OCI-LY3 (cell line): ENCODE measurements around the gene XAGE3.
"Not testable (repeated sequence)": the region's sequence is repeated elsewhere in the genome, so short reads cannot be mapped to it uniquely, and the experiment has no call there.

Experiments
- H2AFZ ChIP-seq: fragments of 200-600, 300-600 bp; shearing (Covaris generic); 2 replicates; pipeline ENCODE4 v1.6.0; 2014; ENCODE audit warnings: antibody characterized with exemption, low read depth, low read length
- H3K27ac ChIP-seq: fragments of 200-600, 300-600 bp; sonication (generic); 2 replicates; pipeline ENCODE4 v1.5.1; 2014; ENCODE audit warnings: mild to moderate bottlenecking, low read length, moderate library complexity, mixed read lengths
- H3K27me3 ChIP-seq: fragments of 200-600, 300-600 bp; sonication (generic); 2 replicates; pipeline ENCODE4 v1.6.1; 2014; ENCODE audit warnings: low read depth, low read length, mixed read lengths
- H3K36me3 ChIP-seq: fragments of 200-600, 300-600 bp; sonication (generic); replicated peaks from 2 replicates; pipeline ENCODE3; 2014; ENCODE audit warnings: low read depth, low read length, mixed read lengths
- H3K4me1 ChIP-seq: fragments of 300-600, 200-600 bp; sonication (generic); 2 replicates; pipeline ENCODE4 v1.6.1; 2014; ENCODE audit warnings: low read length, mixed read lengths
- H3K4me2 ChIP-seq: fragments of 200-600, 300-600 bp; sonication (generic); 2 replicates; pipeline ENCODE4 v1.6.1; 2014; ENCODE audit warnings: low read length, mixed read lengths
- H3K4me3 ChIP-seq: fragments of 300-600, 200-600 bp; sonication (generic); 2 replicates; pipeline ENCODE4 v1.5.1; 2014; ENCODE audit warnings: antibody characterized with exemption, mild to moderate bottlenecking, low read length, moderate library complexity
- H3K79me2 ChIP-seq: fragments of 300-600, 200-600 bp; shearing (Covaris generic); 2 replicates; pipeline ENCODE4 v1.6.1; 2014; ENCODE audit warnings: mild to moderate bottlenecking, low read length, mixed read lengths
- H3K9ac ChIP-seq: fragments of 300-600, 200-600 bp; shearing (Covaris generic); 2 replicates; pipeline ENCODE4 v1.6.0; 2014; ENCODE audit warnings: mild to moderate bottlenecking, low read length, moderate library complexity
- H3K9me3 ChIP-seq: fragments of 200-600, 300-600 bp; shearing (Covaris generic); 2 replicates; pipeline ENCODE4 v1.6.1; 2014; ENCODE audit warnings: low read length, mixed read lengths; ENCODE audit not compliant: insufficient read depth
- H4K20me1 ChIP-seq: fragments of 200-600, 300-600 bp; sonication (generic); 2 replicates; pipeline ENCODE4 v1.6.1; 2016; ENCODE audit warnings: low read length, mixed read lengths; ENCODE audit not compliant: insufficient read depth
- CTCF ChIP-seq: fragments of 200-600, 300-600 bp; sonication (generic); IDR thresholded peaks from 2 replicates; pipeline ENCODE4 v1.5.1; 2014; ENCODE audit warnings: antibody characterized with exemption, low read length, low read depth
- EZH2phosphoT487 ChIP-seq: fragments of 200-600 bp; shearing (Covaris generic); IDR thresholded peaks from 2 replicates; pipeline ENCODE4 v1.6.1; 2018; ENCODE audit warnings: antibody characterized with exemption, mixed run types, low read depth

Gene XAGE3

DNA sequence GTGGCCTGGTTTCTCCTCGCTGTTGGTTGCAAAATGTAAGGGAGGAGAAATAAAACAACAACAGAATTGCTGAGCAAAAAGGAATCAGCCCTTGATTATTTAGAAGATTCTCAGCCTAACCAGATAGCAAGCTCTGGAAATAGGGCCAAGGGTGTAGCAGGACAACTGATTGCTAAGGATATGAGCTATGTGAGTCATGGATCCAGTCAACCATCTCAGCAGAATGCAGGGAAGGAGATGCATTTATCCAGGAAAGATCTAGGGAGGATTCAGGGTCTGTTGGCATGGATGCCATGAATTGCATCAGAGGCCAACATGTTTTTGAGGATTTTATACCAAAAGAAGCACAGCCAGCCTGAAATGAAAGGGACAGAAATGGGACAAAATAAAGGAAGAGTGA is 2.2 kb upstream of the XAGE3 start:
- TF ChIP-seq CTCF (no peak), EZH2phosphoT487 (no peak)
- Histone ChIP-seq H2AFZ (no peak overlapping the region), H4K20me1 (no peaks in the 10 kb centered on the region)

GRCh38 chrX:52865343-52865998 is 2.4 kb downstream of the XAGE3 start:
- no peaks in the 10 kb centered on the region for H3K9me3 ChIP-seq
- H3K4me1 ChIP-seq, result no peaks in the 10 kb centered on the region
- no peak for TF ChIP-seq EZH2phosphoT487
- no peak for TF ChIP-seq CTCF
- H2AFZ ChIP-seq, result no peak overlapping the region
- H3K79me2 ChIP-seq, result no peaks in the 10 kb centered on the region
- H3K27ac ChIP-seq, result no peak overlapping the region
- no peak overlapping the region for H3K9ac ChIP-seq
- no peak overlapping the region for H3K4me3 ChIP-seq
- H3K27me3 ChIP-seq, result no peaks in the 10 kb centered on the region
- H3K4me2 ChIP-seq, result no peak overlapping the region
- H4K20me1 ChIP-seq, result no peaks in the 10 kb centered on the region
- H3K36me3 ChIP-seq, result no peaks in the 10 kb centered on the region

More for the DNA sequence above, 2.2 kb upstream of the XAGE3 start:
- H3K4me2 ChIP-seq, result no peak overlapping the region
- no peaks in the 10 kb centered on the region for H3K27me3 ChIP-seq
- no peaks in the 10 kb centered on the region for H3K36me3 ChIP-seq
- H3K9ac ChIP-seq, result no peak overlapping the region
- H3K27ac ChIP-seq, result no peak overlapping the region
- H3K79me2 ChIP-seq, result no peaks in the 10 kb centered on the region
- no peaks in the 10 kb centered on the region for H3K4me1 ChIP-seq
- H3K4me3 ChIP-seq, result no peak overlapping the region
- H3K9me3 ChIP-seq, result no peaks in the 10 kb centered on the region

- H3K4me3 ChIP-seq, H3K27me3 ChIP-seq, H3K79me2 ChIP-seq, H2AFZ ChIP-seq, H4K20me1 ChIP-seq, H3K4me2 ChIP-seq, H3K9me3 ChIP-seq, H3K9ac ChIP-seq, H3K36me3 ChIP-seq, H3K27ac ChIP-seq: not testable (repeated sequence)
- peaks cover 11% of the 10 kb centered on the region for H3K4me1 ChIP-seq
These were observed 10.8 kb downstream of the XAGE3 start for GRCh38 chrX:52856991-52857525.

DNA sequence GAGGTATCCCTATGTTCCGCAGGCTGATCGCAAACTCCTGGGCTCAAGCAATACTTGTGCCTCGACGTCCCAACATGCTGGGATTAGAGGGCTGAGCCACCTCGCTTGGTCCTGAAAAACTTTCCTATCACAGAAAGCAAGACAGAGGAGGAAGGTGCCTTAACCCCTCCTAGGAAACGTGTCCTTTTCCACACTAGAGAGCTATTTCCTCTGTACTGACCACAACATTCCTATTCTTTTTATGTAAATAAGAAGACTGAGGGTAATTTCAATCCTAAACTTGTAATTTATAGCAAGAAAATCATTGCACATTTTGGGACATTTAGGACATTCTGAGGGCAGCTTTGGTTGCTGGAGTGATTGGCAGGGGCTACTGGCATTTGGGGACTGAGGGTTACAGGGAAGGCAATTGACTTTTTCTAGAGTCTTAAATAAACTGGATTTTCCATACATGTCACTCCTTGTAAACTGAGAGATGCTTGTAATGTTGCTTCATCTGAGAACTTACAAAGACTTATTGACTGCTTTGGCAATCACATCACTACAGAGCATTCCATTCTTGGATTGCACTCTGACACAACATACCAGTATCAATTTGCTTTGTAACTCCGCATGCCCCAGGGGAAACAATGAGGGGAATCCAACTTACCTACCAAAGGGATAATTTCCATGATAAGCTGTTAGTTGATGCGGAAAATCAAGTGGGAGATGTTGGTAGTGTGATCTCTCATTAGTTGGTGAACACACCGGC is 15.6 kb downstream of the XAGE3 start:
- Histone ChIP-seq H3K4me3 (no peak overlapping the region), H3K9me3 (no peaks in the 10 kb centered on the region), H3K27ac (no peak overlapping the region), H3K4me1 (peaks cover 11% of the 10 kb centered on the region), H3K79me2 (no peaks in the 10 kb centered on the region), H3K4me2 (no peak overlapping the region), H3K27me3 (no peaks in the 10 kb centered on the region), H3K36me3 (no peaks in the 10 kb centered on the region), H2AFZ (no peak overlapping the region), H3K9ac (no peak overlapping the region), H4K20me1 (no peaks in the 10 kb centered on the region)
- TF ChIP-seq EZH2phosphoT487 (no peak), CTCF (no peak)

DNA sequence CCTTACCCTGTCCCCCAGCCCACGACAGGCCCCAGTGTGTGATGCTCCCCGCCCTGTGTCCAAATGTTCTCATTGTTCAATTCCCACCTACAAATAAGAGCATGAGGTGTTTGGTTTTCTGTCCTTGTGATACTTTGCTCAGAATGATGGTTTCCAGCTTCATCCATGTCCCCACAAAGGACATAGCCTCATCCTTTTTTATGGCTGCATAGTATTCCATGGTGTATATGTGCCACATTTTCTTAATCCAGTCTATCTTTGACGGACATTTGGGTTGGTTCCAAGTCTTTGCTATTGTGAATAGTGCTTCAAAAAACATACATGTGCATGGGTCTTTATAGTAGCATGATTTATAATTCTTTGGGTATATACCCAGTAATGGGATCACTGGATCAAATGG is 24.3 kb downstream of the XAGE3 start:
- H3K4me1 ChIP-seq, H3K79me2 ChIP-seq, H3K27me3 ChIP-seq, H4K20me1 ChIP-seq, H2AFZ ChIP-seq, H3K9me3 ChIP-seq, H3K4me3 ChIP-seq, H3K36me3 ChIP-seq, H3K27ac ChIP-seq, H3K9ac ChIP-seq, H3K4me2 ChIP-seq: not testable (repeated sequence)
